GM12878 (cell line): ENCODE data around the gene ATRNL1.

ENCODE experiments used
- ATF3 ChIP-seq: IDR thresholded peaks from 2 replicates; pipeline ENCODE4 v1.6.1; 2011; ENCODE audit warnings: low read depth, mild to moderate bottlenecking, low read length, moderate library complexity, borderline replicate concordance; ENCODE audit errors: extremely low read depth
- BCL3 ChIP-seq: IDR thresholded peaks from 2 replicates; pipeline ENCODE4 v1.6.1; 2011; ENCODE audit warnings: borderline replicate concordance, low read depth, mild to moderate bottlenecking, moderate library complexity, low read length; ENCODE audit not compliant: insufficient read depth, poor library complexity, severe bottlenecking
- CTCF ChIP-seq, 3 experiments: IDR thresholded peaks in 2 of 3; conservative IDR thresholded peaks in 1 of 3; 2 replicates each; pipeline ENCODE4 v1.5.1; 2011; ENCODE audit warnings: low read depth in 3 of 3, low read length in 3 of 3, mild to moderate bottlenecking in 3 of 3, control low read depth in 2 of 3, moderate library complexity in 2 of 3, inconsistent platforms in 1 of 3, mixed read lengths in 1 of 3; ENCODE audit not compliant: control insufficient read depth in 2 of 3, insufficient read depth in 1 of 3; ENCODE audit errors: extremely low read depth in 1 of 3
- EP300 ChIP-seq, 2 experiments: fragments of 150-350 bp in 1 of 2; IDR thresholded peaks; 2 replicates each; pipeline ENCODE4 v1.6.1; 2011 to 2012; ENCODE audit warnings: low read depth in 2 of 2, low read length in 2 of 2, borderline replicate concordance in 1 of 2, improper control_type of control experiment in 1 of 2, inconsistent platforms in 1 of 2; ENCODE audit not compliant: control insufficient read depth in 1 of 2
- EZH2 ChIP-seq: IDR thresholded peaks from 2 replicates; pipeline ENCODE4 v1.6.1; 2012; ENCODE audit warnings: low read depth, mild to moderate bottlenecking, control low read depth, inconsistent platforms, low read length, borderline replicate concordance; ENCODE audit not compliant: control insufficient read depth
- JUND ChIP-seq: IDR thresholded peaks from 2 replicates; pipeline ENCODE4 v1.6.1; 2012; ENCODE audit warnings: low read depth, mild to moderate bottlenecking, low read length, improper control_type of control experiment, moderate library complexity
- PAX8 ChIP-seq: fragments of 450-650 bp; IDR thresholded peaks from 2 replicates; pipeline ENCODE4 v1.6.1; 2017; ENCODE audit warnings: mild to moderate bottlenecking, moderate library complexity
- PML ChIP-seq: IDR thresholded peaks from 2 replicates; pipeline ENCODE4 v1.6.1; 2012; ENCODE audit warnings: low read length, inconsistent platforms
- POLR2A ChIP-seq: IDR thresholded peaks from 2 replicates; pipeline ENCODE4 v1.6.1; 2011; ENCODE audit warnings: low read depth, mild to moderate bottlenecking, low read length
- RBBP5 ChIP-seq: fragments of 200-600 bp; sonication (generic); conservative IDR thresholded peaks from 2 replicates; pipeline ENCODE4 v1.6.1; 2016
- REST ChIP-seq: IDR thresholded peaks from 2 replicates; pipeline ENCODE4 v1.6.1; 2012; ENCODE audit warnings: mild to moderate bottlenecking, low read depth, low read length
- TCF3 ChIP-seq: IDR thresholded peaks from 2 replicates; pipeline ENCODE4 v1.6.1; 2012; ENCODE audit warnings: low read depth, mild to moderate bottlenecking, low read length, borderline replicate concordance; ENCODE audit not compliant: insufficient read depth
- ZNF274 ChIP-seq: IDR thresholded peaks from one replicate; pipeline ENCODE4 v1.8.0; 2011; ENCODE audit not compliant: insufficient read length, insufficient read depth

- no peak for TF ChIP-seq CTCF (IDR thresholded peaks at IDR 0.05 in 2 of 3, conservative IDR thresholded peaks at IDR 0.05 in 1 of 3; ENCODE audit: control insufficient read depth in 2 of 3, extremely low read depth in 1 of 3, insufficient read depth in 1 of 3, low read depth in 3 of 3, low read length in 3 of 3)
- TF ChIP-seq ATF3: no peak
- no peak for TF ChIP-seq RBBP5
- no peak for TF ChIP-seq EP300 (IDR thresholded peaks at IDR 0.05; ENCODE audit: borderline replicate concordance in 1 of 2, control insufficient read depth in 1 of 2, low read depth in 2 of 2, low read length in 2 of 2)
- no peak for TF ChIP-seq TCF3
- TF ChIP-seq JUND: no peak
- no peak for TF ChIP-seq BCL3
- no peak for TF ChIP-seq PML
- TF ChIP-seq EZH2: no peak
- no peak for TF ChIP-seq PAX8
- no peak for TF ChIP-seq REST
- no peak for TF ChIP-seq ZNF274
- TF ChIP-seq POLR2A: no peak
Observed at GRCh38 chr10:115953281-115953680, 860.1 kb downstream of the ATRNL1 start.
